NCI-H524 (cell line): ENCODE results near the gene RPS24.
"Not testable (repeated sequence)": the region's sequence is repeated elsewhere in the genome, so short reads cannot be mapped to it uniquely, and the experiment has no call there.

ENCODE experiments used
- DNase-seq, 2 experiments: peaks; one replicate each; lab custom pipeline; 2025; lab: John Stamatoyannopoulos, UW

RPS24 gene

GRCh38 chr10:78053211-78053868 lies 19.7 kb downstream of the RPS24 start:
- no peak for DNase-seq

DNA sequence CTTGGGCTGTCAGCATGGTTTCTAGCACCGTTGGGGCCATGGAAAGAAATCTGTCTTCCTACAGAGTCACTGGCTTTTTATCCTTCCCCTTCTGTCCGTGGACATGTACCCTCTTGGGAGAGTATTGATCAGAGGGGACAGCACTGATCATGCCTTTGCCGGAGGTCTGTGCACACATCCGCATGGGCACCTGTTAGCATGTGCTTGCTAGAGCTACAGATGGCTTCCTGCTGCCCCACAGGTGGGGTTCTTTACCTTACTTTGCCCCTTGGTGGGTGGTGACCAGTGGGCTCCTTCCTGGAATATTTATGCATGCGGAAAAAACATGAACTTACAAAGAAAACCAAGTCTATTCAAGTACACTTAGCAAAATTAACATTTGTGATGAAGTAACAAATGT lies 24.9 kb downstream of the RPS24 start:
- no peak for DNase-seq

DNA sequence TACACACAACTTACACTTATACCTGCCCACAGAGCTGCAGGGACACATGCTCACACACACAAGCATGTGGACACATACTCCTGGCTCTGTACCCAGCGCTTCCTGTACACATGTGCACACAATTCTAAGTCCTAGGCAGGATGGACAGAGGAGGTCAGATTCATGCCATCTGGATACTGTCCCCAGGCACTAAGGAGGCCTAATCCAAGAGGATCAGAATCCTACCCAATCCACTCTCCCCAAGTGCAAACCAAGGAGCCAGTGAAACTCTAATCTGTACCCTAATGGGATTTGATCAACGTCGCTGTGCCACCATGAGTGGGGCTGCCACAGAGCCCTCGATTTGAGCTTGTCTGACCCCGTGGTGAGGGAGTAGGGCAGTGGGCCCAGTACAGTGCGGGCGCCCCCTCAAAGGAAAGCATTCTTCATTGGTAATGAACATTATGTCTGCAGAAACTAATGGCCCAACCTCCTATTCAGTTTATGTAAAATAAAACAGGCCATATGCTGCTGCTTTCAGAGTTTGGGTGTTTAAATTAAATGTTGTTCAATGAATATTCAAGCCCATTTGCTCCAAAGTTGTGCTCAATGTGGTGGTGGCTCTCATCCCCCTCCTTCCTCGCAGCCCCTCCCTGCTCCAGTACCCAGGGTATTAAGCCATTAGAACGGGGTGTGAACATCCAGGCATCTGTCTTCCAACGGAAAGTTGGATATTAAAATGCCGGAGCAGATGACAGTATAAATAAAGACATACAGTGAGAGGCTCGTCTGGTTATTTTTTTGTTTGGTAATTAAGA lies 26.4 kb downstream of the RPS24 start:
- DNase-seq = peak; percentile 76 to 84

GRCh38 chr10:78062296-78062695 lies 28.6 kb downstream of the RPS24 start:
- no peak for DNase-seq

- no peak for DNase-seq
Observed at GRCh38 chr10:78063236-78063635, 29.6 kb downstream of the RPS24 start.

GRCh38 chr10:78064919-78065318 lies 31.3 kb downstream of the RPS24 start:
- DNase-seq = not testable (repeated sequence)

GRCh38 chr10:78065611-78066010 lies 31.9 kb downstream of the RPS24 start:
- peak in 1 of 2 experiments; percentile 35 for DNase-seq

DNA sequence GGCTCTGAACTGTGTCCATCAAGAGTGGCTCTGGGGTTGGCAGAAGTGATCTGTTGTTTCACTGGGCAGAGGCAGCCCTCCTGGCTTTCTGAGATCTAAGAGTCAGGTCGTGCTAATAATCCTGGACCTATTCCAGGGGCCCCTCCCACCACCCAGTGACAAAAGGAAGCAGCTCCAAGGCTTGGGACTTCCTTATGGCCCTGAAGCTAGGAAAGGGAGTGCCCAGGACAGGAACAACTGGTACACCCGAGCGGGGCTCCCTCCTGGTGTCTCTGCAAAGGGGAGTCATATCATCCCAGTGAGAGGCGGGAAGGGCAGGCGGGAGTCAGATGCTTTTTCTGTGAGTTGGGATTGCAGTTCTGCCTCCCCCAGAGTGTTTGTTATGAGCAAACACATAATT lies 32.3 kb downstream of the RPS24 start:
- peak in 1 of 2 experiments; percentile 40 for DNase-seq

DNA sequence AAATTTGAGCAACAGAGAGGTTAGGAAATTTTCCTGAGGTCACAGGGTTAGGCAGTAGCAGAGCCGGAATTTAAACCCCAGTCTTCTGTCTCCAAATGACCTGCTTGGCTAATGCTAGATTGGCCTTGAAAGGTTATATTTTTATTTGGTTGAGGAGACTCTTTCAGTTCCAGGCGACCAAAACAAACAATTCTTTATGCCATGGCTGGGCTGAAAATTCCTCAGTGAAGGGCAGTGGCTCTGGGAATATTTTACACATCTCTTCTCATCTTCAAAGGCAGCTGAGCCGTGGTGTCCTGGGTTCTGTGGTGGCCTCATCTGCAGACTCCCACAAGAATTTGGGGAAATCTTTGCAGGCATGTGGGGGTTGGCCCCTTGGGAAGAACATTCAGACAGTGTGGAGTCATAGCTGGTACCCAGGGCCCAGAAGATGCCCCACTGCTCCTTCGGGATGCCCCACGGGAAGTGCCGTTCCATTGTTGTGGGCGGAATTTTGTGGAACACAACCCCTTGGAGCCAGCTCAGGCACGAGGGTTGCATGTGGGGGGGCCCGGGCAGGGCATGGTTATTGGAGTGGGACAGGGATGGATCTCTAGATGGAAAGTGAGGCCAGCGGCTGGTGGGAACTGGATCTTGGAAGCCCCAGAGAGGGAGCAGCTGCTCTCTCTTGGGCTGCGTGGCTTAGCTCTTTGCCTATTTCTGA lies 33.2 kb downstream of the RPS24 start:
- no peak for DNase-seq

DNA sequence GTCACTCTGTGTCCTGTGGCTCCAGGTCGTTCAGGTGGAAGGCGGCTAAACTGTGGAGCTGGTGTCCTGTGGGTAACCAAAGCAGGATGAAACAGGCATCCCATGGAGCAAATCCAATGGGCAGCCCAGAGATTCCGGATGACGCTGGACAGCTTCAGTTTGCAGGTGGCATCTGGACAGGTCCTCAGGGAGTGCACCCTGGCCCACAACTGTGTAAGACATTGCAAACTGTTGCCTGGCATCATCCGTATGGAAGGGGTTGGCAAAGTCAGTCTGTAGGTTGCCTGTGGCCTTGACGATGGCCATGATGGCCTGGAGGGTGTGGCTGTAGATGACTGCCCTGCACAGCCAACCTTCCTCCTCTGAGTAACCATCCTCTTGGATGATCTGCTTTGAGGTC lies 35.5 kb downstream of the RPS24 start:
- DNase-seq = no peak

- not testable (repeated sequence) for DNase-seq
Observed at GRCh38 chr10:78070064-78070463, 36.4 kb downstream of the RPS24 start.

- no peak for DNase-seq
Observed at GRCh38 chr10:78070726-78071125, 37.1 kb downstream of the RPS24 start.

GRCh38 chr10:78071140-78071856 lies 37.6 kb downstream of the RPS24 start:
- no peak for DNase-seq

DNA sequence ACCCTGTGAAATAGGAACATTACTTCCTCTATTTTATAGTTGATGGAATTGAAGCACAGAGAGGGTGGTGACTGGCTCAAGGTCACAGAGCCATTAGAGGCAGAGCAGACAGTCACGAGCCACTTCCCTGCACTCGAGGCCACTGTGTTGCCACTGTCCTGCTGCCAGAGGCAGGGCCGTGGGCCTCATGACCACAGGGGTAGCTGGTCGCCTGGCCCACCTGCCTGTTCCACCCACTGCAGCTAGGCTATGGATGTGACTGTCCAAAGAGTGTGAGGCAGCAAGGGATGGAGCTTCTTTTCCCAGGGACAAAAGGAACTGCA lies 38.2 kb downstream of the RPS24 start:
- DNase-seq = no peak

DNA sequence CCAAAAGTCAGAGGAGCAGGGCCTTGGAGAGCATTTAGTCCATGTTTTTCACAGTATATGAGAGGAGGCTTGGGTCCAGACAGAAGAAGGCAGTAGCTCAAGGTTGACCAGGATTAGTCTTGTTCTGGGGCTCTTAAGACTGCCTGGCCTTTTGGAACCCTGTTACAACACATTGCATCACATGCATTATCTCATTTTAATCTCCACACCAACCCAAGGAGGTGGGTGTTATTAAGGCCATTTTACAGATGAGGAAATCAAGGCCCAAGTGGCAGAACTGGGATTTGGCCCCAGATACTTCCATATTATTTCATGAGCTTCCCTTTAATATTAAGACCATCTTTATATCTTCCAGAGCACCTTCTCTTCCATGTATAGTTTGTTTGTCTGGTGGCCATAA lies 38.8 kb downstream of the RPS24 start:
- DNase-seq = no peak

- not testable (repeated sequence) for DNase-seq
Observed at GRCh38 chr10:78075806-78076205, 42.1 kb downstream of the RPS24 start.

DNA sequence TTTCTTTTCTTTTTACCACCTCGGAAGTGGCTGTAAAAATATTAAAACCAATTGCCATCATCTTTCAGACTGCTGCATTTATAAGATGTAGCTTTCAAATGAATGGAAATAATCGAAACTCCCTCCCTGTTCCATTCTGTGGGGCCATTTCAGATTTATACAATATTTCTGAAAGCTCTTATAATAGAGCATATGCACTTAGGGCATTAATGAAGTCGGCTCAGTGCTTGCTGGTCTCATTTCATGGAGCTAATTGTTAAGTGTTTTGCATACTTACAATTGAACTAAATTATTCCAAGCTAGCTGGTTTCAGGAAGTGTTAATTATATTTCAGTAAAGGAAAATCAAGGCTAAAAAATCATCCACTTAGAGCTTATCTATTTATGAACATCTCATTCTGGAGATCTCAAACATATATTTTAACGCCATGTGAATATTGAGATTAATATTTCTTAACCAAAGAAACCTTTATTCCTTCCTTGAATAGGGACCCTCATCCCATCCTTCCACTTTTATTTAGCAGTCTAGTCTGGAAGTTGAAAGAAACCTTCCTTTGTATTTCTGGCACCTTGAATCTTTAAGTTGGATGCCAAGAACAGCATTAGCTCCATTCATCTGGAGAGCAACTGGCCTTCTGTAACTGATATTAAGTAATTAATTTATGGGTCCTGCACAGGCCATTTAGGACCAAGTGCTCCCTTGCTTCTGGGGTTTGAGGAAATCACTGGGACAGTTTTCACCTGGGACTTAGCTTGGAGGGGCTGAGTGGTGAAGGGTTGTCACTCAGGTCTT lies 45.1 kb downstream of the RPS24 start:
- no peak for DNase-seq

DNA sequence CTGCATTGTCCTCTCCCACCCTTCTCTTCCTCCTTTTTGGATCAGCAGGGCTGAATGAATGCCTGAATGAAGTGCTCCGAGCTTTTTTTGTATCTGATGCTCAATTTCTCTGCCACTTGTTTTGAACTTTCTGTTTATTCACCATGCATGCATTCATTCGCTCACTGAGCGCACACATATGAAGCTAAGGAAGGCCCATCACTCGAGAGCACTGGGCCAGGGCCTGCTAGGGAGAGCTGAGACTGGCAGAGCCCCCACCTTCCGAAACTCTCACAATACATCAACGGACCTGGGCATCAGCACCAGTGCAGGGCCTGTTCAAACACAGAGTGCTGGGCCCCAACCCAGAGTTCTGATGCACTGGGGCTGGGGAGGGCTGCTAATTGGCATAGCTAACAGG lies 45.7 kb downstream of the RPS24 start:
- no peak for DNase-seq

- no peak for DNase-seq
Observed at GRCh38 chr10:78081292-78081691, 47.6 kb downstream of the RPS24 start.

DNA sequence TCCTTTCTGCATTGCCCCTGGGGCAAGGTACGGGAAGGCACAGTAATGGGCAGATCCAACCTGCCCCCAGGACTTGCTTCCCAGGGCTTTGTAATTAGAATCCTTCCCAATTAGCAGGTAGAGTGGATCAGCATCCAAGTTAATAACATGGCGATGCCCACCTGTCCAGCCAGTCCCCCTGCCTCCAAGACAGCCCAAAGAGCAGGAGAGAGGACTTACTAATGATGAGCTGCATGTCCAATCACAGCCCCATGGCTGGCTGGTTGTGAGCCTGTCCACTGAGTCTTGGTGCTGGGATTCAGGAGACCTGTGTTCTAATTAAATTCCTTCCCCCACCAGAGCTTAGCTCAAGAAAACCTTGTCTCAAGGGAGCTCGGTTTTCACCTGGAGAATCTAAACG lies 49.0 kb downstream of the RPS24 start:
- no peak for DNase-seq
